HepG2 (cell line): Measurements from ENCODE around the gene ARTN. TPM values are rescaled to one million over a fixed set of nuclear protein-coding genes. Genes with fewer than 3 reads are reported as not detected.

Source experiments
- BHLHE40 ChIP-seq: IDR thresholded peaks from 2 replicates; pipeline ENCODE4 v1.6.1; 2011; ENCODE audit warnings: low read length, improper control_type of control experiment
- MTF1 ChIP-seq: sonication (generic); formaldehyde crosslinking; IDR thresholded peaks from 2 replicates; pipeline ENCODE4 v1.5.0; 2020; ENCODE audit warnings: missing genetic modification reagents
- NFYB ChIP-seq: sonication (generic); formaldehyde crosslinking; IDR thresholded peaks from 2 replicates; pipeline ENCODE4 v1.4.0; 2020; ENCODE audit warnings: missing genetic modification reagents
- NR3C1 ChIP-seq: sonication (generic); formaldehyde crosslinking; IDR thresholded peaks from 2 replicates; pipeline ENCODE4 v1.4.0; 2020; ENCODE audit warnings: missing genetic modification reagents
- PHF5A ChIP-seq: IDR thresholded peaks from one replicate; pipeline ENCODE4 v1.6.1; 2018; ENCODE audit warnings: low read depth, missing genetic modification reagents; ENCODE audit not compliant: unreplicated experiment
- RAD51 ChIP-seq: fragments of 450-650 bp; IDR thresholded peaks from 2 replicates; pipeline ENCODE4 v1.6.1; 2016; ENCODE audit warnings: borderline replicate concordance
- RCOR2 ChIP-seq: IDR thresholded peaks from 2 replicates; pipeline ENCODE4 v1.6.1; 2016; ENCODE audit warnings: missing biosample characterization, missing genetic modification reagents
- SMC3 ChIP-seq: IDR thresholded peaks from 2 replicates; pipeline ENCODE4 v1.6.1; 2011; ENCODE audit warnings: low read length, improper control_type of control experiment
- TERF1 ChIP-seq: sonication (generic); formaldehyde crosslinking; IDR thresholded peaks from 2 replicates; pipeline ENCODE4 v1.8.0; 2022; ENCODE audit warnings: mild to moderate bottlenecking, missing genetic modification reagents, moderate library complexity
- ZBTB40 ChIP-seq, 2 experiments: fragments of 450-650 bp in 1 of 2; sonication (generic) in 1 of 2; formaldehyde crosslinking in 1 of 2; IDR thresholded peaks; 2 replicates each; pipeline versions ENCODE4 v1.6.1 to v1.8.0; 2016 to 2022; ENCODE audit warnings: antibody characterized with exemption in 1 of 2, mild to moderate bottlenecking in 1 of 2, missing genetic modification reagents in 1 of 2
- ZNF224 ChIP-seq: sonication (generic); formaldehyde crosslinking; IDR thresholded peaks from 2 replicates; pipeline ENCODE4 v1.5.0; 2020; ENCODE audit warnings: mild to moderate bottlenecking, missing genetic modification reagents
- ZNF33B ChIP-seq: sonication (generic); formaldehyde crosslinking; IDR thresholded peaks from 2 replicates; pipeline ENCODE4 v1.5.1; 2020; ENCODE audit warnings: mild to moderate bottlenecking, missing genetic modification reagents
- ZNF350 ChIP-seq: sonication (generic); formaldehyde crosslinking; IDR thresholded peaks from 2 replicates; pipeline ENCODE4 v1.4.0; 2020; ENCODE audit warnings: mild to moderate bottlenecking, low read depth, missing genetic modification reagents, borderline replicate concordance
- ZNF580 ChIP-seq: IDR thresholded peaks from 2 replicates; pipeline ENCODE4 v1.6.1; 2016; ENCODE audit warnings: low read depth, borderline replicate concordance
- ZNF670 ChIP-seq: sonication (generic); formaldehyde crosslinking; IDR thresholded peaks from 2 replicates; pipeline ENCODE4 v1.8.0; 2022; ENCODE audit warnings: mild to moderate bottlenecking, missing genetic modification reagents, borderline replicate concordance
- ZNF761 ChIP-seq: sonication (generic); formaldehyde crosslinking; conservative IDR thresholded peaks from 2 replicates; pipeline ENCODE4 v1.4.0; 2020; ENCODE audit warnings: mild to moderate bottlenecking, missing genetic modification reagents
- ZNF839 ChIP-seq: sonication (generic); formaldehyde crosslinking; IDR thresholded peaks from 2 replicates; pipeline ENCODE4 v1.4.0; 2020; ENCODE audit warnings: missing genetic modification reagents, mild to moderate bottlenecking, borderline replicate concordance
- ZNF878 ChIP-seq: sonication (generic); formaldehyde crosslinking; IDR thresholded peaks from 2 replicates; pipeline ENCODE4 v1.8.1; 2023; ENCODE audit warnings: mild to moderate bottlenecking, missing genetic modification reagents, moderate library complexity
- polyA plus RNA-seq, 8 experiments: library from polyadenylated mRNA; depleted of rRNA in 3 of 8; stranded (reverse) in 7 of 8; unstranded in 1 of 8; fragments of >200 nt; fragmentation: Illumina TruSeq in 4 of 8; extraction: Trizol in 4 of 8; gene quantifications; 2 replicates each; pipeline versions ENCODE4 v1.2.1 to v1.2.3, GENCODE V29; 2011 to 2016; ENCODE audit warnings: low read depth in 4 of 8, missing spikeins in 1 of 8, mixed read lengths in 1 of 8; ENCODE audit not compliant: insufficient read depth in 1 of 8
- total RNA-seq, 5 experiments: library from RNA; depleted of rRNA; stranded (reverse); fragments of >200 nt; fragmentation: Illumina TruSeq; extraction: Trizol; gene quantifications; 2 replicates each; pipeline ENCODE4 v1.2.3, GENCODE V29; 2016; ENCODE audit warnings: low read depth in 1 of 5

Gene ARTN
- total and polyA plus RNA-seq, 2 of the 13 experiments (the other 11 are each of a cell fraction or from before 2014, with no cell fraction given): 0.11 to 0.62 TPM

GRCh38 chr1:43946236-43947060 lies 12.8 kb downstream of the ARTN start, which contains the start of gene IPO13 (continued):
- TF ChIP-seq ZNF670 (CRISPR knock-in tag) (peak; percentile 94; the same call in 1 of the 2 replicates), BHLHE40 (no peak; the same call in 1 of the 2 replicates), ZBTB40 (IDR thresholded peaks at IDR 0.05) (no peak), ZBTB40 (CRISPR knock-in tag; IDR thresholded peaks at IDR 0.05) (peak; percentile 93), ZNF350 (CRISPR knock-in tag) (peak; percentile 96), ZNF33B (CRISPR knock-in tag) (peak; percentile 76; the same call in 1 of the 2 replicates), TERF1 (no peak), PHF5A (CRISPR knock-in tag) (no peak), SMC3 (no peak; the same call in 1 of the 2 replicates), MTF1 (CRISPR knock-in tag) (0 out of 2 replicates have a peak, but pooled peaks have one; percentile 60), NR3C1 (CRISPR knock-in tag) (no peak), ZNF839 (CRISPR knock-in tag) (peak; percentile 93), RAD51 (peak; percentile 48; the same call in 1 of the 2 replicates), NFYB (CRISPR knock-in tag) (peak; percentile 19; the same call in 1 of the 2 replicates), RCOR2 (peak; percentile 52; the same call in 1 of the 2 replicates), ZNF224 (CRISPR knock-in tag) (no peak; the same call in 1 of the 2 replicates), ZNF580 (CRISPR knock-in tag) (peak; percentile 99), ZNF878 (CRISPR knock-in tag) (no peak), ZNF761 (peak; percentile 88)
